ENCODE data around the gene TTC16.

TTC16 gene

GRCh38 chr9:127676638-127677037 is 39.2 kb upstream of the TTC16 start:
- H3K4me3 ChIP-seq (ENCODE audit: low read depth, low read length) = no peak overlapping the region
- TF ChIP-seq MYC (IDR thresholded peaks at IDR 0.05; ENCODE audit: low read depth, low read length) (no peak), CTCF (IDR thresholded peaks at IDR 0.05; ENCODE audit: low read depth, low read length) (no peak)
- no peak for DNase-seq (ENCODE audit: low read depth)

GRCh38 chr9:127679506-127679905 is 36.4 kb upstream of the TTC16 start:
- H3K4me3 ChIP-seq (ENCODE audit: low read depth, low read length) = no peak overlapping the region
- DNase-seq (ENCODE audit: low read depth) = no peak
- TF ChIP-seq CTCF (IDR thresholded peaks at IDR 0.05; ENCODE audit: low read depth, low read length) = no peak
- no peak for TF ChIP-seq MYC (IDR thresholded peaks at IDR 0.05; ENCODE audit: low read depth, low read length)
- no peak for TF ChIP-seq MAX (IDR thresholded peaks at IDR 0.05; ENCODE audit: low read depth, low read length)
- no peak for TF ChIP-seq POLR2A (IDR thresholded peaks at IDR 0.05; ENCODE audit: extremely low read depth, insufficient read length)

GRCh38 chr9:127680226-127680625 is 35.7 kb upstream of the TTC16 start:
- TF ChIP-seq MAX (IDR thresholded peaks at IDR 0.05; ENCODE audit: low read depth, low read length) = no peak
- no peak for TF ChIP-seq POLR2A (IDR thresholded peaks at IDR 0.05; ENCODE audit: extremely low read depth, insufficient read length)
- no peak for TF ChIP-seq MYC (IDR thresholded peaks at IDR 0.05; ENCODE audit: low read depth, low read length)
- TF ChIP-seq CTCF (IDR thresholded peaks at IDR 0.05; ENCODE audit: low read depth, low read length) = no peak
- H3K4me3 ChIP-seq (ENCODE audit: low read depth, low read length) = no peak overlapping the region
- no peak for DNase-seq (ENCODE audit: low read depth)

GRCh38 chr9:127680846-127681245 is 35.0 kb upstream of the TTC16 start:
- no peak overlapping the region for H3K4me3 ChIP-seq (ENCODE audit: low read depth, low read length)
- no peak for TF ChIP-seq MYC (IDR thresholded peaks at IDR 0.05; ENCODE audit: low read depth, low read length)
- no peak for TF ChIP-seq POLR2A (IDR thresholded peaks at IDR 0.05; ENCODE audit: extremely low read depth, insufficient read length)
- TF ChIP-seq CTCF (IDR thresholded peaks at IDR 0.05; ENCODE audit: low read depth, low read length) = no peak
- TF ChIP-seq MAX (IDR thresholded peaks at IDR 0.05; ENCODE audit: low read depth, low read length) = no peak
- no peak for DNase-seq (ENCODE audit: low read depth)

GRCh38 chr9:127682351-127683136 is 33.3 kb upstream of the TTC16 start:
- no peak for DNase-seq (ENCODE audit: low read depth)
- no peak overlapping the region for H3K4me3 ChIP-seq (ENCODE audit: low read depth, low read length)
- no peak for TF ChIP-seq POLR2A (IDR thresholded peaks at IDR 0.05; ENCODE audit: extremely low read depth, insufficient read length)
- TF ChIP-seq MYC (IDR thresholded peaks at IDR 0.05; ENCODE audit: low read depth, low read length) = no peak
- TF ChIP-seq MAX (IDR thresholded peaks at IDR 0.05; ENCODE audit: low read depth, low read length) = no peak
- TF ChIP-seq CTCF (IDR thresholded peaks at IDR 0.05; ENCODE audit: low read depth, low read length) = no peak

All from NB4 (cell line).